Endothelial cell (in vitro differentiated cells): ENCODE data around the gene BTLA. TPM values are rescaled to one million over a fixed set of nuclear protein-coding genes. Genes with fewer than 3 reads are reported as not detected.

Source experiments
- DNase-seq: peaks from one replicate; pipeline ENCODE4 v3.0.0; 2021; ENCODE audit warnings: low spot score
- H3K27ac Mint-ChIP-seq: one replicate; pipeline ENCODE4 v1.8.0; 2021; ENCODE audit warnings: mixed read lengths, inconsistent platforms; ENCODE audit not compliant: unreplicated experiment
- H3K27me3 Mint-ChIP-seq: one replicate; pipeline ENCODE4 v1.8.0; 2021; ENCODE audit warnings: mild to moderate bottlenecking, moderate library complexity, mixed read lengths, inconsistent platforms; ENCODE audit not compliant: unreplicated experiment
- H3K36me3 Mint-ChIP-seq: one replicate; pipeline ENCODE4 v1.8.0; 2021; ENCODE audit warnings: mild to moderate bottlenecking, low read depth, mixed read lengths, inconsistent platforms; ENCODE audit not compliant: unreplicated experiment
- H3K4me1 Mint-ChIP-seq: one replicate; pipeline ENCODE4 v1.8.0; 2021; ENCODE audit warnings: mild to moderate bottlenecking, mixed read lengths, inconsistent platforms; ENCODE audit not compliant: unreplicated experiment
- H3K4me3 Mint-ChIP-seq: one replicate; pipeline ENCODE4 v1.8.0; 2021; ENCODE audit warnings: mild to moderate bottlenecking, mixed read lengths, inconsistent platforms; ENCODE audit not compliant: unreplicated experiment
- H3K9me3 Mint-ChIP-seq: one replicate; pipeline ENCODE4 v1.8.0; 2021; ENCODE audit warnings: mixed read lengths, inconsistent platforms; ENCODE audit not compliant: unreplicated experiment
- CTCF ChIP-seq: fragments of 200-600 bp; sonication (generic); IDR thresholded peaks from one replicate; pipeline ENCODE4 v1.5.0; 2021; ENCODE audit warnings: antibody characterized with exemption; ENCODE audit not compliant: unreplicated experiment
- total RNA-seq: library from RNA; stranded (reverse); fragmentation: NEBNext Ultra II Directional; extraction: Animal tissue kit (Norgen Biotek cat#: 25700); gene quantifications from one replicate; pipeline ENCODE4 v1.2.1, GENCODE V29; 2021; ENCODE audit not compliant: unreplicated experiment

BTLA gene
- total RNA-seq, 1 donor from 2014 or later = not detected

- H3K27ac Mint-ChIP-seq = no peak overlapping the region
- no peaks in the 10 kb centered on the region for H3K27me3 Mint-ChIP-seq
- TF ChIP-seq CTCF = no peak
- no peak overlapping the region for H3K4me3 Mint-ChIP-seq
- no peaks in the 10 kb centered on the region for H3K9me3 Mint-ChIP-seq
- no peak for DNase-seq
- peaks cover 18% of the 10 kb centered on the region for H3K4me1 Mint-ChIP-seq
- no peaks in the 10 kb centered on the region for H3K36me3 Mint-ChIP-seq
These were observed 27.5 kb downstream of the BTLA start for GRCh38 chr3:112471596-112472325.

- H3K27ac Mint-ChIP-seq = no peak overlapping the region
- peaks cover 25% of the 10 kb centered on the region for H3K4me1 Mint-ChIP-seq
- no peaks in the 10 kb centered on the region for H3K27me3 Mint-ChIP-seq
- no peak for TF ChIP-seq CTCF
- no peaks in the 10 kb centered on the region for H3K9me3 Mint-ChIP-seq
- DNase-seq = no peak
- no peaks in the 10 kb centered on the region for H3K36me3 Mint-ChIP-seq
- H3K4me3 Mint-ChIP-seq = no peak overlapping the region
These were observed 28.5 kb downstream of the BTLA start for GRCh38 chr3:112470788-112471187.

GRCh38 chr3:112469671-112470070, 29.6 kb downstream of the BTLA start:
- TF ChIP-seq CTCF = no peak

GRCh38 chr3:112467539-112467938, 31.7 kb downstream of the BTLA start:
- Mint-ChIP-seq H3K27me3 (no peaks in the 10 kb centered on the region), H3K27ac (no peak overlapping the region), H3K36me3 (no peaks in the 10 kb centered on the region), H3K4me3 (no peak overlapping the region), H3K4me1 (peaks cover 29% of the 10 kb centered on the region), H3K9me3 (no peaks in the 10 kb centered on the region)
- DNase-seq = no peak
- no peak for TF ChIP-seq CTCF

More at GRCh38 chr3:112469671-112470070, 29.6 kb downstream of the BTLA start:
- H3K9me3 Mint-ChIP-seq = no peaks in the 10 kb centered on the region
- H3K4me3 Mint-ChIP-seq = no peak overlapping the region
- H3K4me1 Mint-ChIP-seq = peaks cover 26% of the 10 kb centered on the region
- H3K27ac Mint-ChIP-seq = no peak overlapping the region
- DNase-seq = no peak
- H3K27me3 Mint-ChIP-seq = no peaks in the 10 kb centered on the region
- H3K36me3 Mint-ChIP-seq = no peaks in the 10 kb centered on the region

- TF ChIP-seq CTCF = no peak
- no peaks in the 10 kb centered on the region for H3K9me3 Mint-ChIP-seq
- no peaks in the 10 kb centered on the region for H3K36me3 Mint-ChIP-seq
- peaks cover 21% of the 10 kb centered on the region for H3K4me1 Mint-ChIP-seq
- H3K27me3 Mint-ChIP-seq = no peaks in the 10 kb centered on the region
- H3K4me3 Mint-ChIP-seq = no peak overlapping the region
- no peak overlapping the region for H3K27ac Mint-ChIP-seq
- DNase-seq = no peak
These were observed 33.3 kb downstream of the BTLA start for GRCh38 chr3:112466020-112466419.
